Astrocyte (in vitro differentiated cells and primary cell): ENCODE measurements around the gene FLRT2. TPM values are rescaled to one million over a fixed set of nuclear protein-coding genes. Genes with fewer than 3 reads are reported as not detected.

Experiments used
- DNase-seq: peaks from one replicate; pipeline ENCODE4 v3.0.0-alpha.2; 2010; ENCODE audit warnings: low read depth
- FAIRE-seq: peaks from 2 replicates; lab custom pipeline; 2011; peaks lifted over from hg19 to GRCh38; lab: Jason Lieb, UNC
- H2AFZ ChIP-seq: 2 replicates; pipeline ENCODE4 v1.6.0; 2012; ENCODE audit warnings: low read depth, low read length, inconsistent platforms
- H3K27ac ChIP-seq: 2 replicates; pipeline ENCODE4 v1.5.1; 2011; ENCODE audit warnings: low read depth, low read length, inconsistent platforms
- H3K27me3 ChIP-seq: 2 replicates; pipeline ENCODE4 v1.6.0; 2011; ENCODE audit warnings: low read length, inconsistent platforms; ENCODE audit not compliant: insufficient read depth
- H3K36me3 ChIP-seq: 2 replicates; pipeline ENCODE4 v1.5.1; 2011; ENCODE audit warnings: low read length, inconsistent platforms; ENCODE audit not compliant: insufficient read depth
- H3K4me1 ChIP-seq: 2 replicates; pipeline ENCODE4 v1.5.1; 2011; ENCODE audit warnings: low read length, inconsistent platforms; ENCODE audit not compliant: insufficient read depth
- H3K4me2 ChIP-seq: 2 replicates; pipeline ENCODE4 v1.6.0; 2012; ENCODE audit warnings: low read length, inconsistent platforms
- H3K4me3 ChIP-seq: 2 replicates; pipeline ENCODE4 v1.5.1; 2011; ENCODE audit warnings: low read depth, mild to moderate bottlenecking, low read length, inconsistent platforms; ENCODE audit not compliant: insufficient read depth
- H3K79me2 ChIP-seq: 2 replicates; pipeline ENCODE4 v1.6.0; 2012; ENCODE audit warnings: mild to moderate bottlenecking, low read length, inconsistent platforms; ENCODE audit not compliant: insufficient read depth
- H3K9ac ChIP-seq: 2 replicates; pipeline ENCODE4 v1.6.0; 2012; ENCODE audit warnings: mild to moderate bottlenecking, low read length, inconsistent platforms
- H3K9me3 ChIP-seq: 2 replicates; pipeline ENCODE4 v1.5.1; 2012; ENCODE audit warnings: low read depth, mild to moderate bottlenecking, low read length, inconsistent platforms; ENCODE audit not compliant: insufficient read depth
- H4K20me1 ChIP-seq: 2 replicates; pipeline ENCODE4 v1.6.0; 2012; ENCODE audit warnings: low read length, inconsistent platforms; ENCODE audit not compliant: insufficient read depth
- H3K27ac Mint-ChIP-seq: one replicate; pipeline ENCODE4 v1.8.0; 2021; ENCODE audit warnings: mild to moderate bottlenecking, mixed read lengths; ENCODE audit not compliant: unreplicated experiment
- H3K27me3 Mint-ChIP-seq: one replicate; pipeline ENCODE4 v1.8.0; 2021; ENCODE audit warnings: low read depth, mixed read lengths; ENCODE audit not compliant: unreplicated experiment
- H3K36me3 Mint-ChIP-seq: one replicate; pipeline ENCODE4 v1.8.0; 2021; ENCODE audit warnings: low read depth, mixed read lengths; ENCODE audit not compliant: unreplicated experiment
- H3K4me1 Mint-ChIP-seq: one replicate; pipeline ENCODE4 v1.8.0; 2021; ENCODE audit warnings: low read depth, mixed read lengths; ENCODE audit not compliant: unreplicated experiment
- H3K4me3 Mint-ChIP-seq: one replicate; pipeline ENCODE4 v1.8.0; 2021; ENCODE audit warnings: mild to moderate bottlenecking, moderate library complexity, mixed read lengths; ENCODE audit not compliant: unreplicated experiment
- H3K9me3 Mint-ChIP-seq: one replicate; pipeline ENCODE4 v1.8.0; 2021; ENCODE audit warnings: mild to moderate bottlenecking, mixed read lengths; ENCODE audit not compliant: unreplicated experiment
- EZH2 ChIP-seq: IDR thresholded peaks from 2 replicates; pipeline ENCODE4 v1.6.1; 2012; ENCODE audit warnings: mild to moderate bottlenecking, low read length, inconsistent platforms; ENCODE audit not compliant: insufficient read depth
- total RNA-seq: library from RNA; stranded (reverse); gene quantifications from 2 replicates; pipeline ENCODE4 v1.2.1, GENCODE V29; 2021
- TF ChIP-seq, protein P1 (sequence below): IDR thresholded peaks from 2 replicates; pipeline ENCODE4 v1.5.1; 2011; ENCODE audit warnings: low read depth, mild to moderate bottlenecking, inconsistent platforms, low read length, moderate library complexity; ENCODE audit not compliant: insufficient read depth

The FLRT2 gene
- total RNA-seq, 1 donor from 2014 or later: 227 TPM

DNA sequence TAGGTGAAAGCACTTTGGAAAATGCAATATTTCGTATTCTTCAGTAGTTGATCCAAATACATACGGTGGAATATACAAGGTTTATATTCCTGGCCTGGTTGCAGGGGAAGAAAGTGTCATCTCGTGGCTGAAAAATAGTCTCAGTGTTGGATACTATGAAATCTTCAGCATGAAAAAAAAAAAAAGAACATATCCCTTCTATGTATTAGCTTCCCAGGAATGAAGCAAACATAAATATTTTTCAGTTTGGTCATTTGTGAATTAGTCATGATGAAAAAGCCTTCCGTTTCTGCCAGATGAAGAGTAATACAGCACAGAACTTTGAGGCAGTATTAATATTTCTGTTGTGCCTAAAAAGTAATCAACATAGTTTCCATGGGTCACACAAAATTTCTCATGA lies 36.7 kb downstream of the FLRT2 start:
- Histone ChIP-seq H3K79me2 (no peaks in the 10 kb centered on the region), H3K36me3 (no peaks in the 10 kb centered on the region), H3K27ac (peak overlapping the region; percentile 88), H4K20me1 (no peaks in the 10 kb centered on the region), H3K4me1 (peaks cover 18% of the 10 kb centered on the region), H3K4me2 (peak overlapping the region; percentile 76), H3K9ac (peak overlapping the region; percentile 66), H2AFZ (no peak overlapping the region), H3K27me3 (no peaks in the 10 kb centered on the region), H3K9me3 (no peaks in the 10 kb centered on the region), H3K4me3 (no peak overlapping the region)
- Mint-ChIP-seq H3K27ac (peak overlapping the region; percentile 93), H3K9me3 (no peaks in the 10 kb centered on the region), H3K4me1 (peaks cover 44% of the 10 kb centered on the region), H3K36me3 (peaks cover 30% of the 10 kb centered on the region), H3K27me3 (no peaks in the 10 kb centered on the region), H3K4me3 (no peak overlapping the region)
- TF ChIP-seq, protein P1, sequence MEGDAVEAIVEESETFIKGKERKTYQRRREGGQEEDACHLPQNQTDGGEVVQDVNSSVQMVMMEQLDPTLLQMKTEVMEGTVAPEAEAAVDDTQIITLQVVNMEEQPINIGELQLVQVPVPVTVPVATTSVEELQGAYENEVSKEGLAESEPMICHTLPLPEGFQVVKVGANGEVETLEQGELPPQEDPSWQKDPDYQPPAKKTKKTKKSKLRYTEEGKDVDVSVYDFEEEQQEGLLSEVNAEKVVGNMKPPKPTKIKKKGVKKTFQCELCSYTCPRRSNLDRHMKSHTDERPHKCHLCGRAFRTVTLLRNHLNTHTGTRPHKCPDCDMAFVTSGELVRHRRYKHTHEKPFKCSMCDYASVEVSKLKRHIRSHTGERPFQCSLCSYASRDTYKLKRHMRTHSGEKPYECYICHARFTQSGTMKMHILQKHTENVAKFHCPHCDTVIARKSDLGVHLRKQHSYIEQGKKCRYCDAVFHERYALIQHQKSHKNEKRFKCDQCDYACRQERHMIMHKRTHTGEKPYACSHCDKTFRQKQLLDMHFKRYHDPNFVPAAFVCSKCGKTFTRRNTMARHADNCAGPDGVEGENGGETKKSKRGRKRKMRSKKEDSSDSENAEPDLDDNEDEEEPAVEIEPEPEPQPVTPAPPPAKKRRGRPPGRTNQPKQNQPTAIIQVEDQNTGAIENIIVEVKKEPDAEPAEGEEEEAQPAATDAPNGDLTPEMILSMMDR: no peak
- TF ChIP-seq EZH2: no peak
- FAIRE-seq (peak; percentile 45), DNase-seq (peak; percentile 76)

DNA sequence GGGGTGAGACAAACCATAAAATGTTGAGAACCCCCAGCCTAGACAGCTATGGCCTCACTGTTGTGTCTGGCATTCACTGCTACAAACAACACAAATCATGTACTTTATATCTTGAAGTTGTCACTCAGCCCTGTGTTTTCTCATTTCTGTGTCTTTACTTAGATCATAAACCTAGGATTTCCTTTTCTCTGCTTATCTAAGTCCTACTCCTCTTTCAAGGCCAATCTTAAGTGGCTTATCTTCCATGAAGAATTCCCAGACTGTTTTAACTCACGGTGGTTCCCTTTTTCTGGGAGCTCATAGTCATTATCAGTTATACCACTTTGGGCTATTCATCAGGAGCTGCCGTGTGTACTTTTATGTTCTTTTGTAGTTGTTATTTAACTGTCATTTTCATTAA lies 42.1 kb downstream of the FLRT2 start:
- no peak overlapping the region for H3K4me2 ChIP-seq
- DNase-seq: peak; percentile 7
- TF ChIP-seq EZH2: no peak
- TF ChIP-seq, protein P1: no peak

DNA sequence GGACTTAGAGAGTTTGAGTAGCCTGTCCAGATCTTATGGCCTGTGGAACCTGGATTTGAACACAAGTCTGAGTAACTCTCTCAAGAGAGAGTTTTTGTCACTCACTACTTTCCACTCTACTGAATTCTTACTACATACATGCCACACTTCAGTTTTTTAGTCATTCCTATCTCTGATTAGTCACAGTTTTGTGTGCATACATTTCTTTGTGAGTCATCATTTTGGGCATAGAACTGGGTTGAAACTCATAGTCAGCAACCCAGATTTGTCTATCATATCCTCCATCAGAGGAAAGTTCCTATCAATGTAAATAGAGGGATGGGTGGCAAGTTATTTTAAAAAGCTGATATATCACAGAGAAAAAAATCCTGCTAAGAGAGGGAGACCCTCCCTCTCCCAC lies 42.9 kb downstream of the FLRT2 start:
- Mint-ChIP-seq H3K27ac (peak overlapping the region; percentile 90), H3K4me3 (no peak overlapping the region)

More for the DNA sequence above, 42.1 kb downstream of the FLRT2 start:
- no peaks in the 10 kb centered on the region for H3K27me3 Mint-ChIP-seq
- no peak overlapping the region for H3K9ac ChIP-seq
- H3K79me2 ChIP-seq: no peaks in the 10 kb centered on the region
- no peaks in the 10 kb centered on the region for H4K20me1 ChIP-seq
- H3K27me3 ChIP-seq: no peaks in the 10 kb centered on the region
- H3K27ac Mint-ChIP-seq: peak overlapping the region; percentile 90
- peaks cover 27% of the 10 kb centered on the region for H3K4me1 ChIP-seq
- H3K4me3 Mint-ChIP-seq: no peak overlapping the region
- no peaks in the 10 kb centered on the region for H3K36me3 ChIP-seq
- FAIRE-seq: no peak
- H3K27ac ChIP-seq: peak overlapping the region; percentile 2
- no peak overlapping the region for H2AFZ ChIP-seq
- H3K36me3 Mint-ChIP-seq: peaks cover 5% of the 10 kb centered on the region
- H3K9me3 Mint-ChIP-seq: no peaks in the 10 kb centered on the region
- H3K4me3 ChIP-seq: no peak overlapping the region
- H3K4me1 Mint-ChIP-seq: peaks cover 67% of the 10 kb centered on the region
- no peaks in the 10 kb centered on the region for H3K9me3 ChIP-seq

More for the DNA sequence above, 42.9 kb downstream of the FLRT2 start:
- TF ChIP-seq, protein P1: no peak
- TF ChIP-seq EZH2: no peak
- Histone ChIP-seq H3K27ac (peak overlapping the region; percentile 53), H2AFZ (no peak overlapping the region), H3K36me3 (no peaks in the 10 kb centered on the region), H3K79me2 (no peaks in the 10 kb centered on the region), H3K9ac (no peak overlapping the region), H3K4me3 (no peak overlapping the region), H4K20me1 (no peaks in the 10 kb centered on the region), H3K4me1 (peaks cover 29% of the 10 kb centered on the region), H3K27me3 (no peaks in the 10 kb centered on the region), H3K4me2 (peak overlapping the region; percentile 57), H3K9me3 (no peaks in the 10 kb centered on the region)
- DNase-seq (peak; percentile 88), FAIRE-seq (peak; percentile 72)
- peaks cover 71% of the 10 kb centered on the region for H3K4me1 Mint-ChIP-seq
- H3K27me3 Mint-ChIP-seq: no peaks in the 10 kb centered on the region
- H3K9me3 Mint-ChIP-seq: no peaks in the 10 kb centered on the region
- H3K36me3 Mint-ChIP-seq: peaks cover 5% of the 10 kb centered on the region
